H1 (cell line): ENCODE results near the gene CST1. TPM values are rescaled to one million over a fixed set of nuclear protein-coding genes. Genes with fewer than 3 reads are reported as not detected.

Experiments
- CTCF ChIA-PET: fragments of 300-600 bp; sonication (Branson Sonifier 250); formaldehyde crosslinking; loops from one replicate; lab custom pipeline; 2021; ENCODE audit not compliant: partially characterized antibody; lab: Charles Lee
- POLR2A ChIA-PET: fragments of 300-600 bp; sonication (Branson Sonifier 250); formaldehyde crosslinking; loops from one replicate; lab custom pipeline; 2021; ENCODE audit warnings: inconsistent platforms; ENCODE audit not compliant: partially characterized antibody; lab: Charles Lee
- DNase-seq, 2 experiments: peaks; one replicate each; pipeline versions ENCODE4 v3.0.0 to v3.0.0-alpha.2; 2010 to 2022; ENCODE audit warnings: low spot score in 2 of 2, low read depth in 1 of 2, mixed read lengths in 1 of 2
- FAIRE-seq: peaks from 2 replicates; lab custom pipeline; 2011; peaks lifted over from hg19 to GRCh38; lab: Jason Lieb, UNC
- H2AFZ ChIP-seq: 2 replicates; pipeline ENCODE4 v1.8.1; 2012; ENCODE audit warnings: low read length, inconsistent platforms
- H2AK5ac ChIP-seq: 2 replicates; pipeline ENCODE4 v1.6.1; 2013; ENCODE audit warnings: low read depth, low read length
- H2BK120ac ChIP-seq: replicated peaks from 2 replicates; pipeline ENCODE3; 2013; ENCODE audit warnings: low read depth, low read length, inconsistent platforms
- H2BK12ac ChIP-seq: 2 replicates; pipeline ENCODE4 v1.6.1; 2013; ENCODE audit warnings: low read depth, low read length
- H2BK15ac ChIP-seq: 2 replicates; pipeline ENCODE4 v1.6.1; 2013; ENCODE audit warnings: low read length
- H2BK20ac ChIP-seq: 2 replicates; pipeline ENCODE4 v1.6.1; 2013; ENCODE audit warnings: low read length
- H2BK5ac ChIP-seq: 2 replicates; pipeline ENCODE4 v1.6.1; 2013; ENCODE audit warnings: low read depth, low read length
- H3K14ac ChIP-seq: 2 replicates; pipeline ENCODE4 v1.6.1; 2013; ENCODE audit warnings: inconsistent platforms; ENCODE audit not compliant: insufficient read length
- H3K18ac ChIP-seq: 2 replicates; pipeline ENCODE4 v1.6.1; 2013; ENCODE audit warnings: low read length; ENCODE audit errors: extremely low read depth
- H3K23ac ChIP-seq: 2 replicates; pipeline ENCODE4 v1.6.1; 2013; ENCODE audit warnings: inconsistent platforms; ENCODE audit not compliant: insufficient read length
- H3K23me2 ChIP-seq: 2 replicates; pipeline ENCODE4 v1.6.1; 2013; ENCODE audit warnings: low read depth, low read length
- H3K27ac ChIP-seq: 2 replicates; pipeline ENCODE4 v1.6.1; 2011; ENCODE audit warnings: low read depth, low read length, inconsistent platforms
- H3K27me3 ChIP-seq, 4 experiments: replicated peaks in 1 of 4; 1 replicate in 1 of 4; 2 replicates in 3 of 4; pipeline versions ENCODE4 v1.6.1 to v1.8.1; 2011 to 2013; ENCODE audit warnings: low read length in 3 of 4, mild to moderate bottlenecking in 3 of 4, inconsistent platforms in 2 of 4, mixed read lengths in 2 of 4, moderate library complexity in 1 of 4; ENCODE audit not compliant: control insufficient read depth in 3 of 4, insufficient read depth in 3 of 4; ENCODE audit errors: extremely low read depth in 1 of 4
- H3K36me3 ChIP-seq, 4 experiments: 2 replicates each; pipeline versions ENCODE4 v1.6.1 to v1.8.1; 2011 to 2013; ENCODE audit warnings: mild to moderate bottlenecking in 4 of 4, low read length in 3 of 4, moderate library complexity in 2 of 4, control low read depth in 1 of 4, inconsistent platforms in 1 of 4; ENCODE audit not compliant: insufficient read depth in 4 of 4, control insufficient read depth in 2 of 4
- H3K4ac ChIP-seq: replicated peaks from 2 replicates; pipeline ENCODE3; 2013; ENCODE audit warnings: low read length, low read depth, mixed read lengths, inconsistent platforms; ENCODE audit not compliant: insufficient read length
- H3K4me1 ChIP-seq, 4 experiments: replicated peaks in 1 of 4; 1 replicate in 1 of 4; 2 replicates in 3 of 4; pipeline versions ENCODE4 v1.6.1 to v1.8.1; 2011 to 2013; ENCODE audit warnings: low read length in 3 of 4, inconsistent platforms in 2 of 4, mixed read lengths in 1 of 4; ENCODE audit not compliant: insufficient read depth in 4 of 4, control insufficient read depth in 3 of 4
- H3K4me2 ChIP-seq, 2 experiments: 2 replicates each; pipeline versions ENCODE4 v1.6.1 to v1.8.1; 2011 to 2013; ENCODE audit warnings: low read depth in 2 of 2, low read length in 2 of 2, control low read depth in 1 of 2, inconsistent platforms in 1 of 2, mild to moderate bottlenecking in 1 of 2; ENCODE audit not compliant: insufficient read depth in 1 of 2
- H3K4me3 ChIP-seq, 4 experiments: fragments of 200-600, 300-600 bp in 1 of 4; sonication (generic), shearing (Covaris generic), sonication (Bioruptor Twin) in 1 of 4; 2 replicates each; pipeline versions ENCODE4 v1.5.1 to v1.8.1; 2011 to 2016; ENCODE audit warnings: low read length in 4 of 4, low read depth in 3 of 4, control low read depth in 2 of 4, inconsistent platforms in 2 of 4, mild to moderate bottlenecking in 2 of 4, mixed read lengths in 1 of 4, moderate library complexity in 1 of 4; ENCODE audit not compliant: insufficient read depth in 2 of 4; ENCODE audit errors: extremely low read depth in 1 of 4
- H3K56ac ChIP-seq: replicated peaks from 2 replicates; pipeline ENCODE3; 2013; ENCODE audit warnings: low read depth, mild to moderate bottlenecking, mixed read lengths, low read length, inconsistent platforms; ENCODE audit not compliant: insufficient read length
- H3K79me1 ChIP-seq: 2 replicates; pipeline ENCODE4 v1.6.1; 2013; ENCODE audit warnings: low read depth, low read length, control low read depth
- H3K79me2 ChIP-seq, 2 experiments: 2 replicates each; pipeline versions ENCODE4 v1.6.1 to v1.8.1; 2012 to 2013; ENCODE audit warnings: low read length in 2 of 2, mild to moderate bottlenecking in 2 of 2, inconsistent platforms in 1 of 2; ENCODE audit not compliant: insufficient read depth in 2 of 2, control insufficient read depth in 1 of 2
- H3K9ac ChIP-seq, 4 experiments: replicated peaks in 1 of 4; 1 replicate in 1 of 4; 2 replicates in 3 of 4; pipeline versions ENCODE4 v1.6.1 to v1.8.1; 2011 to 2013; ENCODE audit warnings: low read depth in 3 of 4, low read length in 3 of 4, control low read depth in 2 of 4, mild to moderate bottlenecking in 2 of 4, moderate library complexity in 2 of 4, inconsistent platforms in 1 of 4; ENCODE audit errors: extremely low read depth in 1 of 4
- H3K9me3 ChIP-seq, 2 experiments: 2 replicates each; pipeline versions ENCODE4 v1.6.1 to v1.8.1; 2012 to 2013; ENCODE audit warnings: mild to moderate bottlenecking in 2 of 2, moderate library complexity in 2 of 2, control low read depth in 1 of 2, inconsistent platforms in 1 of 2, low read depth in 1 of 2, low read length in 1 of 2, mixed read lengths in 1 of 2; ENCODE audit not compliant: insufficient read depth in 2 of 2
- H4K20me1 ChIP-seq, 2 experiments: replicated peaks in 1 of 2; 2 replicates each; pipeline versions ENCODE3 to v1.8.1; 2011 to 2013; ENCODE audit warnings: inconsistent platforms in 2 of 2, low read length in 2 of 2, mild to moderate bottlenecking in 1 of 2; ENCODE audit not compliant: insufficient read depth in 2 of 2, control insufficient read depth in 1 of 2
- H4K5ac ChIP-seq: 2 replicates; pipeline ENCODE4 v1.6.1; 2013; ENCODE audit warnings: low read length, low read depth, mixed read lengths, inconsistent platforms; ENCODE audit not compliant: insufficient read length
- H4K8ac ChIP-seq: 2 replicates; pipeline ENCODE4 v1.8.0; 2013; ENCODE audit warnings: mild to moderate bottlenecking, moderate library complexity, low read length, inconsistent platforms; ENCODE audit not compliant: insufficient read depth; ENCODE audit errors: extremely low read depth
- H4K91ac ChIP-seq: replicated peaks from 2 replicates; pipeline ENCODE3; 2013; ENCODE audit warnings: low read length, mixed read lengths, inconsistent platforms; ENCODE audit not compliant: insufficient read length
- CREB1 ChIP-seq: IDR thresholded peaks from 2 replicates; pipeline ENCODE4 v1.6.1; 2012; ENCODE audit warnings: inconsistent platforms
- EP300 ChIP-seq, 2 experiments: IDR thresholded peaks; 1 replicate in 1 of 2; 2 replicates in 1 of 2; pipeline ENCODE4 v1.6.1; 2011 to 2012; ENCODE audit warnings: low read depth in 2 of 2, low read length in 2 of 2, mild to moderate bottlenecking in 2 of 2, borderline replicate concordance in 1 of 2, inconsistent platforms in 1 of 2, moderate library complexity in 1 of 2
- EZH2 ChIP-seq: fragments of 200-600 bp; sonication (generic); IDR thresholded peaks from 2 replicates; pipeline ENCODE4 v1.7.1; 2012; ENCODE audit warnings: low read depth, mild to moderate bottlenecking, moderate library complexity, low read length, inconsistent platforms; ENCODE audit not compliant: severe bottlenecking
- HDAC2 ChIP-seq, 2 experiments: fragments of 300-600 bp in 1 of 2; sonication (generic) in 1 of 2; IDR thresholded peaks; 2 replicates each; pipeline ENCODE4 v1.6.1; 2011 to 2012; ENCODE audit warnings: low read depth in 2 of 2, low read length in 2 of 2, mild to moderate bottlenecking in 2 of 2, moderate library complexity in 2 of 2, borderline replicate concordance in 1 of 2, inconsistent platforms in 1 of 2
- JUN ChIP-seq: IDR thresholded peaks from 2 replicates; pipeline ENCODE4 v1.6.1; 2011; ENCODE audit warnings: low read depth, mild to moderate bottlenecking, improper control_type of control experiment, low read length
- JUND ChIP-seq: IDR thresholded peaks from 2 replicates; pipeline ENCODE4 v1.6.1; 2011; ENCODE audit warnings: mild to moderate bottlenecking, improper control_type of control experiment, low read length
- RAD21 ChIP-seq, 2 experiments: IDR thresholded peaks in 1 of 2; conservative IDR thresholded peaks in 1 of 2; 2 replicates each; pipeline ENCODE4 v1.6.1; 2011; ENCODE audit warnings: low read depth in 2 of 2, low read length in 2 of 2, improper control_type of control experiment in 1 of 2, inconsistent platforms in 1 of 2, mild to moderate bottlenecking in 1 of 2, moderate library complexity in 1 of 2
- RBBP5 ChIP-seq: IDR thresholded peaks from 2 replicates; pipeline ENCODE4 v1.7.1; 2012; ENCODE audit warnings: low read depth, mild to moderate bottlenecking, inconsistent platforms, low read length, moderate library complexity, borderline replicate concordance
- RNF2 ChIP-seq: fragments of 200-900, 300-1000 bp; sonication (generic); IDR thresholded peaks from 2 replicates; pipeline ENCODE4 v1.7.1; 2016; ENCODE audit warnings: borderline replicate concordance, low read depth, mild to moderate bottlenecking, antibody characterized with exemption, low read length; ENCODE audit not compliant: poor library complexity, severe bottlenecking; ENCODE audit errors: missing control alignments
- TBP ChIP-seq: IDR thresholded peaks from 2 replicates; pipeline ENCODE4 v1.6.1; 2011; ENCODE audit warnings: low read depth, low read length, improper control_type of control experiment
- WGBS, 2 experiments: shearing (Covaris generic) in 1 of 2; methylation state at CpG; one replicate each; pipeline versions ENCODE4 v1.1.6 to v1.1.7; 2013 to 2015; ENCODE audit warnings: low lambda C conversion rate in 2 of 2, mixed read lengths in 2 of 2, inconsistent platforms in 1 of 2, low coverage in 1 of 2, missing lambda C conversion rate in 1 of 2; ENCODE audit not compliant: insufficient replicate concordance in 2 of 2, insufficient coverage in 1 of 2, insufficient read length in 1 of 2; ENCODE audit errors: extremely low coverage in 1 of 2, missing lambda C conversion rate in 1 of 2; 5-methylcytosine and 5-hydroxymethylcytosine counted together
- polyA plus RNA-seq, 7 experiments: library from polyadenylated mRNA; depleted of rRNA in 3 of 7; stranded (reverse) in 5 of 7; unstranded in 2 of 7; fragments of >200 nt in 5 of 7; fragments of 200-250 nt in 2 of 7; gene quantifications; 1 replicate in 5 of 7; 2 replicates in 1 of 7; 4 replicates in 1 of 7; pipeline versions ENCODE4 v1.2.1 to v1.2.3, GENCODE V29; 2011 to 2013; ENCODE audit warnings: missing spikeins in 2 of 7, mixed read lengths in 2 of 7
- total RNA-seq: library from RNA; stranded (reverse); fragmentation: NEBNext Ultra II Directional; extraction: Animal tissue kit (Norgen Biotek cat#: 25700); gene quantifications from 2 replicates; pipeline ENCODE4 v1.2.1, GENCODE V29; 2021

Gene CST1
- total and polyA plus RNA-seq, 2 of the 8 experiments (the other 6 are each of a cell fraction or from before 2014, with no cell fraction given), result 2.3 to 2.9 TPM

DNA sequence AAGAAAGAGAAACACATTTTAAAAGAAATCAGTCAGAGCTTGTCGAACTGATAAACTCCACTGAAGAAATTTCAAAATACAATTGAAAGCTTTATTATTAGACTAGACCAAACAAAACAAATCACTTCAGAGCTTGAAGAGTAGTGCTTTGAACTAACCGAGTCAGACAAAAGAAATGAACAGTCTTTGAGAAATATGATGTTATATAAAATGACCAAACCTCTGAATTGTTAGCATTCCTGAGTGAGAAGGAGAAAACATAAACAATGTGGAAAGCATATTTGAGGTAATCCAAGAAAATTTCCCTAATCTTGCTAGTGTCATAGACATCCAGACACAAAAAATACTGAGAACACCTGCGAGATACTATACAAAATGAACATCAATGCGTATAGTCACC, 48.7 kb downstream of the CST1 start:
- H3K23me2 ChIP-seq, result no peaks in the 10 kb centered on the region; the same call in 1 of the 2 replicates
- no peaks in the 10 kb centered on the region for H3K36me3 ChIP-seq
- H3K9ac ChIP-seq, result no peak overlapping the region
- H3K79me1 ChIP-seq, result no peaks in the 10 kb centered on the region
- H4K5ac ChIP-seq, result no peak overlapping the region
- H3K18ac ChIP-seq, result no peak overlapping the region
- H3K79me2 ChIP-seq, result no peaks in the 10 kb centered on the region
- H3K56ac ChIP-seq, result no peak overlapping the region
- H3K4me3 ChIP-seq, result no peak overlapping the region
- FAIRE-seq (no peak), DNase-seq (no peak)
- no peak overlapping the region for H3K27ac ChIP-seq
- POLR2A ChIA-PET, result no interaction called here
- no peak overlapping the region for H2BK15ac ChIP-seq
- H3K27me3 ChIP-seq, result no peaks in the 10 kb centered on the region
- CTCF ChIA-PET, result interaction anchor here (0.8 to 2.1 kb wide), 5 partner anchors 13 to 34 kb away, joined by 4 to 7 read pairs (median 5); partner anchors contain the start of gene CST4
- no peak overlapping the region for H2AFZ ChIP-seq
- H4K8ac ChIP-seq, result no peak overlapping the region
- no peak overlapping the region for H3K4me2 ChIP-seq
- H3K4me1 ChIP-seq, result no peaks in the 10 kb centered on the region
- no peaks in the 10 kb centered on the region for H4K20me1 ChIP-seq
- H3K4ac ChIP-seq, result no peak overlapping the region
- H2BK5ac ChIP-seq, result no peak overlapping the region
- no peak overlapping the region for H2BK120ac ChIP-seq
- H4K91ac ChIP-seq, result no peak overlapping the region
- no peak overlapping the region for H3K14ac ChIP-seq
- H2AK5ac ChIP-seq, result no peak overlapping the region
- H2BK12ac ChIP-seq, result no peak overlapping the region
- H2BK20ac ChIP-seq, result no peak overlapping the region
- 83% methylated on average over 4 of the region's 4 CpGs; no CpG with 5 or more reads in 1 of the 2 experiments for WGBS, 2 experiments
- H3K23ac ChIP-seq, result no peak overlapping the region
- no peaks in the 10 kb centered on the region for H3K9me3 ChIP-seq
- no peak for TF ChIP-seq CREB1
- no peak for TF ChIP-seq EP300 (IDR thresholded peaks at IDR 0.05; ENCODE audit: borderline replicate concordance in 1 of 2, low read depth in 2 of 2, low read length in 2 of 2)
- TF ChIP-seq TBP, result no peak
- TF ChIP-seq RBBP5, result no peak
- no peak for TF ChIP-seq RAD21 (IDR thresholded peaks at IDR 0.05 in 1 of 2, conservative IDR thresholded peaks at IDR 0.05 in 1 of 2; ENCODE audit: low read depth in 2 of 2, low read length in 2 of 2)
- no peak for TF ChIP-seq JUND
- TF ChIP-seq EZH2, result no peak
- TF ChIP-seq HDAC2 (IDR thresholded peaks at IDR 0.05; ENCODE audit: borderline replicate concordance in 1 of 2, low read depth in 2 of 2, low read length in 2 of 2), result no peak
- TF ChIP-seq JUN, result no peak
- no peak for TF ChIP-seq RNF2
